GM12865 (cell line): ENCODE data around the gene CDH23.

Source experiments
- DNase-seq: peaks from one replicate; pipeline ENCODE4 v3.0.0; 2010; ENCODE audit warnings: low read depth
- H3K4me3 ChIP-seq: 2 replicates; pipeline ENCODE4 v1.5.1; 2011; ENCODE audit warnings: mild to moderate bottlenecking, low read depth, low read length, control low read depth
- TF ChIP-seq, protein P1 (sequence below): IDR thresholded peaks from 2 replicates; pipeline ENCODE4 v1.5.1; 2011; ENCODE audit warnings: low read length, control low read depth, low read depth, inconsistent platforms; ENCODE audit not compliant: insufficient read depth; ENCODE audit errors: missing control alignments

The CDH23 gene

GRCh38 chr10:71806704-71807556, 410.2 kb downstream of the CDH23 start:
- TF ChIP-seq, protein P1, sequence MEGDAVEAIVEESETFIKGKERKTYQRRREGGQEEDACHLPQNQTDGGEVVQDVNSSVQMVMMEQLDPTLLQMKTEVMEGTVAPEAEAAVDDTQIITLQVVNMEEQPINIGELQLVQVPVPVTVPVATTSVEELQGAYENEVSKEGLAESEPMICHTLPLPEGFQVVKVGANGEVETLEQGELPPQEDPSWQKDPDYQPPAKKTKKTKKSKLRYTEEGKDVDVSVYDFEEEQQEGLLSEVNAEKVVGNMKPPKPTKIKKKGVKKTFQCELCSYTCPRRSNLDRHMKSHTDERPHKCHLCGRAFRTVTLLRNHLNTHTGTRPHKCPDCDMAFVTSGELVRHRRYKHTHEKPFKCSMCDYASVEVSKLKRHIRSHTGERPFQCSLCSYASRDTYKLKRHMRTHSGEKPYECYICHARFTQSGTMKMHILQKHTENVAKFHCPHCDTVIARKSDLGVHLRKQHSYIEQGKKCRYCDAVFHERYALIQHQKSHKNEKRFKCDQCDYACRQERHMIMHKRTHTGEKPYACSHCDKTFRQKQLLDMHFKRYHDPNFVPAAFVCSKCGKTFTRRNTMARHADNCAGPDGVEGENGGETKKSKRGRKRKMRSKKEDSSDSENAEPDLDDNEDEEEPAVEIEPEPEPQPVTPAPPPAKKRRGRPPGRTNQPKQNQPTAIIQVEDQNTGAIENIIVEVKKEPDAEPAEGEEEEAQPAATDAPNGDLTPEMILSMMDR: no peak
- H3K4me3 ChIP-seq: no peak overlapping the region
- DNase-seq: no peak

GRCh38 chr10:71807557-71808510, 411.1 kb downstream of the CDH23 start:
- TF ChIP-seq, protein P1: no peak
- H3K4me3 ChIP-seq: no peak overlapping the region
- no peak for DNase-seq

DNA sequence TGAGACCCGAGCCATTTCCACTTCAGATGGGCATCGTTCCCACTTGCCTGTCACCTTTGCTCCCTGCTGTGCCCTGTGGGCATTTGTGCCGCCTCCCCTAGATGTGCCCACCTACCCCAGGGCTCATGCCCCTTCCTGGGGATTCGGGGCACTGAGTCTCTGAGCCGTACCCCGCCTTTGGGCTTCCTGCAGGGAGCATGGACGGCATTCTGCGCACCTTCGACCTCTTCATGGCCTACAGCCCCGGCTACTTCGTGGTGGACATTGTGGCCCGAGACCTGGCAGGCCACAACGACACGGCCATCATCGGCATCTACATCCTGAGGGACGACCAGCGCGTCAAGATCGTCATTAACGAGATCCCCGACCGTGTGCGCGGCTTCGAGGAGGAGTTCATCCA, 412.9 kb downstream of the CDH23 start:
- H3K4me3 ChIP-seq: no peak overlapping the region
- TF ChIP-seq, protein P1: no peak
- no peak for DNase-seq

DNA sequence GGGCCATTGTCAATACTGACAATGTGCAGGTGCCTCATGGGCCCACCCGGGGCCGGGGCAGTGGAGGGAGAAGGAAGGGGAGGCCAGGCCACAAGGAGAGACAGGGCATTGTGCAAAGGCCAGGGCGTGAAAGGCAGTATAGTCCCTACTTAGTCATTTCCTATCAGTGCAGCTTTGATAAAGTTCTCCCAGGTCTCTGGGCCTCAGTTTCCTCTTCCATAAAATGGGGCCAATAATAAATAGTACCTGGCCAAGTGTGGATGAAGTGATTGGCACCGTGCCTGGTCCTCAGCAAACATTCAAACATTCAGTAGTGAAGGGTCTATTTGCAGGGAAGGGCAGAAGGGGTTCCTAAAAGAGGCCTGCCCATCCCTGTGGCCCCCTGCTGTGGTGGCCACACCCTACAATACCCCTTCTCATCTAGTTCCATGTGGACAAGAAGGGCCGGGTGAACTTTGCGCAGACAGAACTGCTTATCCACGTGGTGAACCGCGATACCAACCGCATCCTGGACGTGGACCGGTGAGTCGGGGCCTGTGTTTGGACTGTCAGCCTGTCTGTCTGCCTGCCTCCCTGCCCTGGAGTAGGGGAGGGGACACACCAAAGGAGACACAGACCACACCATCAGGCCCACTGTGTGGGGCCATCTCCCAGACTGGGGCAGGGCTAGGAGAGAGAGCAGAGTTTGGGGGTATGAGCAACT, 413.5 kb downstream of the CDH23 start:
- TF ChIP-seq, protein P1: no peak
- no peak for DNase-seq
- H3K4me3 ChIP-seq: no peak overlapping the region

- TF ChIP-seq, protein P1: no peak
- no peak for DNase-seq
- H3K4me3 ChIP-seq: no peak overlapping the region
Measured at GRCh38 chr10:71811351-71811750, 414.6 kb downstream of the CDH23 start.
